ENCODE results near the gene FGF19. TPM values are rescaled to one million over a fixed set of nuclear protein-coding genes. Genes with fewer than 3 reads are reported as not detected.

The FGF19 gene
- polyA plus RNA-seq, 1 experiment, result not detected

DNA sequence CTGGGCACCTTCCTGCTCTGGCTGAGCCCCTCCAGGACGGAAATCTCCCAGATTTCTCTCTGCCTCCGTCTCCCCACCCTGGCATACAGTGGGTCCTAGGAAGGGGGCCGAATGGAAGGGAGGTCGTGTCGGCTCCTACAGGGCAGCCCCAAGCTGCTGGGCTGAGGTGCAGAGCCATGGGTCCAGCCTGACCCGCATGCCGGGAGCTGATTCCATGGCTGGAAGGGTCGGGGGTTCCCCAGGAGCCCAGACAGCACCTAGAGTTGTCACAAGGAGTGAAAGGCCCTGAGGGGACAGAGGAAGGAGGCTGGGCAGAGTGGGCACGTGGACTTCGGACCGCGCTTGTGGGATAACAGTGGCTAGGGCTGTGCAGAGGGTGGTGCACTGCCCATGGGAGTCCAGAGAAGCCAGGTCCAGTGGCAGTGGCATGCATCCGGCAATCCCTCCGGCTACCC, 46.3 kb downstream of the FGF19 start:
- Histone ChIP-seq H3K27me3 (ENCODE audit: control insufficient read depth, insufficient read depth, low read length) (no peaks in the 10 kb centered on the region), H3K4me3 (ENCODE audit: low read depth, low read length) (no peak overlapping the region), H3K36me3 (ENCODE audit: control insufficient read depth, insufficient read depth, low read length) (peaks cover 5% of the 10 kb centered on the region; the same call in 1 of the 2 replicates)
- CTCF ChIA-PET, result interaction anchor here (2.6 to 3.4 kb wide), 2 partner anchors 12 to 13 kb away, joined by 13 read pairs; no protein-coding TSS in a partner anchor
- POLR2A ChIA-PET, result no interaction called here
- TF ChIP-seq, protein P1, sequence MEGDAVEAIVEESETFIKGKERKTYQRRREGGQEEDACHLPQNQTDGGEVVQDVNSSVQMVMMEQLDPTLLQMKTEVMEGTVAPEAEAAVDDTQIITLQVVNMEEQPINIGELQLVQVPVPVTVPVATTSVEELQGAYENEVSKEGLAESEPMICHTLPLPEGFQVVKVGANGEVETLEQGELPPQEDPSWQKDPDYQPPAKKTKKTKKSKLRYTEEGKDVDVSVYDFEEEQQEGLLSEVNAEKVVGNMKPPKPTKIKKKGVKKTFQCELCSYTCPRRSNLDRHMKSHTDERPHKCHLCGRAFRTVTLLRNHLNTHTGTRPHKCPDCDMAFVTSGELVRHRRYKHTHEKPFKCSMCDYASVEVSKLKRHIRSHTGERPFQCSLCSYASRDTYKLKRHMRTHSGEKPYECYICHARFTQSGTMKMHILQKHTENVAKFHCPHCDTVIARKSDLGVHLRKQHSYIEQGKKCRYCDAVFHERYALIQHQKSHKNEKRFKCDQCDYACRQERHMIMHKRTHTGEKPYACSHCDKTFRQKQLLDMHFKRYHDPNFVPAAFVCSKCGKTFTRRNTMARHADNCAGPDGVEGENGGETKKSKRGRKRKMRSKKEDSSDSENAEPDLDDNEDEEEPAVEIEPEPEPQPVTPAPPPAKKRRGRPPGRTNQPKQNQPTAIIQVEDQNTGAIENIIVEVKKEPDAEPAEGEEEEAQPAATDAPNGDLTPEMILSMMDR (IDR thresholded peaks at IDR 0.05; ENCODE audit: insufficient read depth, low read depth, low read length), result no peak
- DNase-seq (ENCODE audit: low read depth), result no peak

DNA sequence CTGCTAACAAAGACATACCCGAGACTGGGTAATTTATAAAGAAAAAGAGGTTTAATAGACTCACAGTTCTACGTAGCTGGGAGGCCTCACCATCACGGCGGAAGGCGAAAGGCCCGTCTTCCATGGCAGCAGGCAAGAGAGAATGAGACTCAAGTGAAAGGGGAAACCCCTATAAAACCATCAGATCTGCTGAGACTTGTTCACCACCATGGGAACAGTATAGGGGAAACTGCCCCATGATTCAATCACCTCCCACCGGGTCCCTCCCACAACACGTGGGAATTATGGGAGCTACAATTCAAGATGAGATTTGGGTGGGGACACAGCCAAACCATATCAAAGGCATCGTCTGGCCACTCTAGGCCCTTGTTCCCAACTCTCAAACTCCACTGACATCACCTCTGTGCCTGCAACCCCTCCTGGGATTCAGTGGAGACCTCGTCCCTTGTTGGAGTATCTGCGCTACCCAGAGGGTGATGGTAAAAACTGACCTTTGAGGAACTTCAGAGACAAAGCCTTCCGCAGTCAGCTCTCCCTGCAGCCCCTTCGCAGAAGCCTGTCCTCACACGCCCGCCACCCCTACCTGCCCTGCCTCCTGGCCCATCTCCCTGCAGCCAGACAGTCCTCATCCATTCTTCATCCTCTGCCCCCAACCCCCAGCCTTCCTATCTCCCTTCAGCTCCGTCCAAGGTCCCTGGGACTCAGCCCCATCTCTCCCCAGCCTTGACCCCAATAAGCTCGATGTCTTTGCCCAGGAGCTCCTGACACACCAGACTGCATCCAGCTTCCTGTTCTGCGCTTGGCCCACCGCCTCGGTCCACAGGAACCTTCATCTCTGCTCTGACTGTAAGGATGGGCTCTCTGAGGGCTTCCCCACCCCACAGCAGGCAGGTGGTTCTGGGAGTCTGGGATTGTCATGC, 47.0 kb downstream of the FGF19 start:
- Histone ChIP-seq H3K27me3 (ENCODE audit: control insufficient read depth, insufficient read depth, low read length) (no peaks in the 10 kb centered on the region), H3K36me3 (ENCODE audit: control insufficient read depth, insufficient read depth, low read length) (peaks cover 10% of the 10 kb centered on the region), H3K4me3 (ENCODE audit: low read depth, low read length) (no peak overlapping the region)
- TF ChIP-seq, protein P1 (IDR thresholded peaks at IDR 0.05; ENCODE audit: insufficient read depth, low read depth, low read length), result no peak
- ChIA-PET CTCF (interaction anchor here (1.3 to 3.4 kb wide), 4 partner anchors 13 to 555 kb away, joined by 3 to 13 read pairs (median 9); no protein-coding TSS in a partner anchor), POLR2A (interaction anchor here (0.6 kb wide), 1 partner anchor 214 kb away, joined by 3 read pairs; no protein-coding TSS in a partner anchor)
- no peak for DNase-seq (ENCODE audit: low read depth)

DNA sequence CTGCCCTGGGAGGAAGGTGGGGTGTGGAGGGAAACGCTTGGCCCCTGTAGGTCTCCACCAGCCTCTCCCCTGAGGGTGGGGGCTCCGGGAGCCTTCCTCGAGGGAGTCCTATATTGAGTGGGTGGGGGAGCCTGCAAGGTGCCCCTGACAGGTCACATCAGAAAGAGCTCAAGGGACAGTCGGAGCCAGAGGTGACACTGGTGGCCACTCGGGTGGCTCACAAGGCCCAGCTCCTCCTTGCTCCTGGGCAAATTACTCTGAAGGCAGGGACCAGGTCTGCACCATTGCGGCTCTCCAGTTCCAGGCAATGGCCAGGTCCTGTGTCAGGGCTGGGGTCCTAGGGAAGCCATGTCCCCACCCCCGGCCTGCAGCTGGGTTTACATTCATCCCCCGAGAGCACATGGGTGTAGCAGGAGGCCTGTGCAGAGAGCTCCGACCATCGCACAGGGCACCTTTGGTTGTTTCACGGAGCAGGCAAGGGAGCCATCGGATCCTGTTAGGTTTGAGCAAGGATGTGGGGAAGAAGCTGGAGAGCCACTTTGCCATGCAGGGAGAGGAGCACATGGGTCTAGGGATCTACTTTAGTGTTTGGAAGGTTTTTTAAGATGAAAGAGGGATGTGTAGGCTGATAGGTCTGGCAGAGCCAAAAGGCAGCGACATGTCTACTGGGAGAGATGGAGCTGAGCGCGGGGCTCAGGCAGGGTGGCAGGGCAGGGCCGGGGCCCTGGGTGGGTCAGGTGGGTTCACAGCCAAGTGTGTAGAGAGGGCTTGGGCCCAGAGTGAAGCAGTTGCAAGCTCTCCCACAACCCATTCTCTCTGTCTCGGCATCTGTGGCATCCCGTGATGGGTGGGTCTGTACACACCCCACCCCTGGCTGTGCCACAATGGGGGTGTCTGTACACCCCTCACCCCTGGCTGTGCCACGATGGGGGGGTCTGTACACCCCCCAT, 48.1 kb downstream of the FGF19 start:
- H3K4me3 ChIP-seq (ENCODE audit: low read depth, low read length), result no peak overlapping the region
- TF ChIP-seq, protein P1 (IDR thresholded peaks at IDR 0.05; ENCODE audit: insufficient read depth, low read depth, low read length), result no peak
- H3K36me3 ChIP-seq (ENCODE audit: control insufficient read depth, insufficient read depth, low read length), result peaks cover 18% of the 10 kb centered on the region
- no peak for DNase-seq (ENCODE audit: low read depth)
- no peaks in the 10 kb centered on the region for H3K27me3 ChIP-seq (ENCODE audit: control insufficient read depth, insufficient read depth, low read length)
- ChIA-PET CTCF (interaction anchor here (0.7 to 3.4 kb wide), 6 partner anchors 12 to 554 kb away, joined by 3 to 13 read pairs (median 4); no protein-coding TSS in a partner anchor), POLR2A (no interaction called here)

DNA sequence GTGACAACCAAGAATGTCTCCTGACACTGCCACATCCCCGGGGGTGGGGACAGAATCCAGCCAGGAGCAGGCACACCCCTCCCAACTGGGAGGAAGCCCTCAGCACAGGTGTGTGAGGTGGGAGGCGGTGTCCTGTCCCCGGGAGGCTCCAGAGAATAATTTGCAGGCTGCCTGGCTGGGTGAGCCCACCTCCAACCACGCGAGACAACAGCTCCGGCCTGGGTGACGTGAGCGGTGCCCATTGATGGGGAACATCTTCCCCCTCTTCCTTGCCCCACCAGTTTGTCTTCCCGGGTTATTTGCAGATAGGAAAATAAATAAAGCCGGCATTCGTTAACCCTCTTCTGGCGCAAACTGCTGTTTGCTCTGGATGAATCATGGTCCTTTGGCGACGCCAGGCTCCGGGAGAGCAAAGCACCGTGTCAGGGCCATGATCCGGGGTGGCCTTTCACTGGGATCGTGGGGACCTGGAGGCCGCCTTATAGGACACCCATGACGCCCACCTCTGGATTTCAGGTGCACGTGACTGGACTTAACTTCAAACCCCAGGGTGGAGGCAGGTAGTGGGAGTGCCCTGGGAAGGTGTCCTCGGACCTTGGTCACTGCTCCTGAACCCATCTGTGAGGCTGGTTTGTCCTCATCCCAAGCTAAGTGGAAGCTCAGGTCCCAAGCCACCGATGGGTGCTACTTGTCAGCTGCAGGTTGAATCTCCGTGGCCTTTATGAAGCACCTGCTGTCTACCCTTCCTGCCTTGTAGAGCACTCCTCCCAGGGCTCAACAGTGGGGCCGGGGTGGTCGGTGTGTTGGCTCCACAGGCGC, 49.0 kb downstream of the FGF19 start:
- no peak for DNase-seq (ENCODE audit: low read depth)
- H3K27me3 ChIP-seq (ENCODE audit: control insufficient read depth, insufficient read depth, low read length), result no peaks in the 10 kb centered on the region
- POLR2A ChIA-PET, result no interaction called here
- no peak overlapping the region for H3K4me3 ChIP-seq (ENCODE audit: low read depth, low read length)
- peaks cover 25% of the 10 kb centered on the region for H3K36me3 ChIP-seq (ENCODE audit: control insufficient read depth, insufficient read depth, low read length)
- TF ChIP-seq, protein P1 (IDR thresholded peaks at IDR 0.05; ENCODE audit: insufficient read depth, low read depth, low read length), result no peak
- CTCF ChIA-PET, result interaction anchor here (0.7 to 3.4 kb wide), 4 partner anchors 11 to 553 kb away, joined by 3 to 13 read pairs (median 8); no protein-coding TSS in a partner anchor
